HG03097 (cell line): ENCODE data around the gene OXSR1.
"Not testable (repeated sequence)": the region's sequence is repeated elsewhere in the genome, so short reads cannot be mapped to it uniquely, and the experiment has no call there.

ENCODE experiments used
- ATAC-seq: cut with Tn5 transposase; IDR thresholded peaks from one replicate; pipeline ENCODE4 v1.9.1; 2021; ENCODE audit not compliant: unreplicated experiment, low FRiP score

OXSR1 gene

DNA sequence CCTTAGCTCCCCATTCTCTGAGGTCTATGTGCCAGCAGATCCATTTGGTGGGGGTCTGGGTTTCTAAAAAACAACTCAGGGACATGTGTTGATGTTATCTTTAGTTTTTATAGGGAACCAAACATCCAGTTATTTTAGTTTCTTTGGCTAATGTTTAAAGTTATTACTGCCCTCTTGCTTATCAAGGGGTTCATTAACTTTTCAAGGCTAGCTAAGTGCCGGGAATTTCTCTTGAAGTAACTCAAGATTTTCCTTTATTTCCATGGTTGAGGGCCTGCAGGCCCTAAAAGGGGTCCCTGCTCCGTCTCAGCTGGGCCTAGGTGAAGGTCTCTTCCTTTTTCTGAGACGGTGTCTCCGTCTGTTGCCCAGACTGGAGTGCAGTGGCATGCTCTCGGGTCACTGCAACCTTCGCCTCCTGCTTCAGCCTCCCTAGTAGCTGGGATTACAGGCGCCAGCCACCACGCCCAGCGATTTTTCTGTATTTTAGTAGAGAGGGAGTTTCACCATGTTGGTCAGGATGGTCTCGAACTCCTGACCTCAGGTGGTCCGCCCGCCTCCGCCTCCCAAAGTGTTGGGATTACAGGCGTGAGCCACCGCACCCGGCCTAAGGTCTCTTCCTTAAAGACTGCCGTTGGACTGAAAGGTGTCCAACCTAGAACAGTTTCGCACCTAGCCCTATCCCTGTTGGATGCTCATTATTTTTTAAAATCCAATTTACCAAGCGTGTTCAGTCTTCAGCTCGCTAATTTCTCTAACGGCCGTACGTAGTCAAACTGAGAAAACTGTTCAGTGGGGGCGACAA lies 1.3 kb upstream of the OXSR1 start:
- ATAC-seq, result no peak

DNA sequence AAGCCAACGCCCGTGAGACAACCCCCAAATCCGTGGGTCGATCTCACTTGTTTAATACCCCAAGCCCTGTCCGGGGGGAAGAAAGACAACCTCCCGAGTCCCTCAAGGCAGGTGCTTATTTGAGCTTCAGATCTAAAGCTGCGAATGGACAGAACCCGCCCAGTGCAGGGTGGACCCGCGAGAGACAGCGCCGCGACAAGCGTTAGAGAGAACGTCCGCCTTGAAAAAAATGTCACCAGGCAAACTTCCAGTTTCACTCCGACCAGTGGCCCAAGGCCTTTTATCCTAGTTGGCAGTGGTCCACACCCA lies 740 bp upstream of the OXSR1 start:
- ATAC-seq, result no peak

GRCh38 chr3:38165722-38166387 lies 518 bp downstream of the OXSR1 start:
- no peak for ATAC-seq

DNA sequence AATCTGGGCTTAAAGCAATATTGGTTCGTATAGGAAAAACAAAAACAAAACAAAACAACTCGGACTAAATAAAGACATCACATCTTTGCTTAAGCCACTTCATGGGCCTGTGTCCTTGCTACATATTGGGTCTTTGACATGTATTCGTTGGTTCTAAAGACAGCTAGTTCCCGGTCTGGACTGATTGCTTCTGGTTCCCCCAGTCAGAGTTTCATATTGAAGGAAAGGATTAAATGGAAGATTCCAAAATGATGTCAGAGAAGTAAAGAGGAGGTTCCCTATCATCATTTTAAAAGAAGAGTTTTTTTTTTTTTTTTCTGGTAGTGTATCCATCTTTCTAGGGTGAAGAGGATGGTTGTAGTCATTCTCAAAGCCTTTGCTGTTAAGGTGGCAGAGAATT lies 2.3 kb downstream of the OXSR1 start:
- ATAC-seq, result no peak

DNA sequence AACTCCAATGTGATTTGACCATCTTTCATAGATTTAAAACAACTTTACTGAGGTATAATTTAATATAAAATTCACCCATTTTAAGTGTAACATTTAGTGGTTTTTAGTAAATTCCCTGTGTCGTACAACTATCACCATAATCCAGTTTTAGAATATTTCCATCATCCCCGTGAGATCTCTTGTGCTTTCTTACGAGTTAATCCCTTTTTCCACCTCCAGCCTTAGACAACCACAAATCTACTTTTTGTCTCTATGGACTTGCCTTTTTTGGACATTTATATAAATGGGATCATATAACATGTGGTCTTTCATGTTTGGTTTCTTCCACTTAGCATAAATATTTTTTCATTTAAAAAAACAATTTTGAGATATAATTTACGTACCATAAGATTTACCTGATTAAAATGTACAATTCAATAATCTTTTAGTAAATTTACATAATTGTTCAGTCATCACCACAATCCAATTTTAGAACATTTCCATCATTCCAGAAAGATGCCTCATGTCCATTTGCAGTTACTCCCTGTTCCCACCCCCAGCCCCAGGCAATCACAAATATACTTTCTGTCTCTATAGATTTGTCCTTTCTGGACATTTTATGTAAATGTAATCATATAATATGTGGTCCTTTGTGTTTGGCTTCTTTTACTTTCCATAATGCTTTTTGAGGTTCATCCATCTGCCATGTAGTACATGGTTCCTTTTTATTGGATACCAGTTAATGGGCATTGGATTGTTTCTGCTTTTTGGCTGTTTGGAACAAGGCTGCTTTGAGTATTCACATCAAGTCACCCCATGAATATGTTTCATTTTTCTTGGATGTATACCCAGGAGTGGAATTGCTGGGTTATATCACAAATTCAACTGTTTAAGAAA lies 3.1 kb downstream of the OXSR1 start:
- no peak for ATAC-seq

DNA sequence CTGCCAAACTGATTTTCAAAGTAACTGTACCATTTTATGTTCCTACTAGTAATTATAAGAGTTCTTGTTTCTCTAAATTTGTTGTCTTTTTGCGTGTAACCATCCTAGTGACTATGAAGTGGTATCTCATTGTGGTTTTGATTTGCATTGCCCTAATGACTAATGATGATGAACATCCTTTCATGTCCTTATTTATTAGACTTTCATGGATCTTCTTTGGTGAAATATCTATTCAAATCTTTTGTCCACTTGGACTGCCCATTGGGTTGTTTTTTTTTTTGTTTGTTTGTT lies 3.6 kb downstream of the OXSR1 start:
- ATAC-seq, result no peak

DNA sequence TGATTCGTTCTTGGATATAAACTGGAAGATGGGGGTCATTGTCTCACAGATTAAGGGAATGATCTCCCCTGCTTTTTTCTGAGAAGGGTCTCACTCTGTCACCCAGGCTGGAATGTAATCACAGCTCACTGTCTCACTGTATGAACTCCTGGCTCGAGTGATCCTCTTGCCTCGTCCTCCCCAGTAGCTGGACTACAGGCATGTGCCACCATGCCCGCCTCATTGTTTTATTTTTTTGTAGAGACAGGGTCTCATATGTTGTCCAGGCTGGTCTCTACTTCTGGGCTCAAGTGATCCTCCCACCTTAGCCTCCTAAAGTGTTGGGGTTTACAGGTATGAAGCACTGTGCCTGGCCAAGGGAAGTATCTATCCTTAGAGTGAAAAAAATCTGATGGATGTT lies 5.4 kb downstream of the OXSR1 start:
- no peak for ATAC-seq

GRCh38 chr3:38171622-38172021 lies 6.3 kb downstream of the OXSR1 start:
- ATAC-seq, result no peak

DNA sequence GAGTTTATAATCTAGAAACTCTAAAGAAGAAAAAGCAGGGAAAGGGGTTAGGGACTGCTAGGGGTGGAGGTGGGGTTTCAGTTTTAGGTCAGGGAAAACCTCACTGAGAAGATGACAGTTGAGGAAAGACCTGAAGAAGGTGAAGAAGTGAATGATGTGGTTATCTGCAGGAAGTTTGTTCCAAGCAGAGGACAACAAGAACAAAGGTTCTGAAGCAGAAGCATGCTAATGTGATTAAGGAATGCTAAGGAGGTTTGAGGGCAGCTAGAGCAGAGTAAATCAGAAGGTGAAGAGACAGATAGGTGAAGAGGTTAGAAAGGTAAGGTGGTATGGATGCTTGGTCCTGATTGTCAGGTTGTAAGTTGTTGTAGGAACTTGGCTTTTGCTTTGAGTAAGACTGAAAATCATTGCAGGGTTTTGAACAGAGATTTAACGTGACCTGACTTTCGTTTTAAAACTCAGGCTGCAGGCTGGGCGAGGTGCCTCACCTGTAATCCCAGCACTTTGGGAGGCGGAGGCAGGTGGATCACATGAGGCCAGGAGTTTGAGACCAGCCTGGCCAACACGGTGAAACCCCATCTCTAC lies 8.6 kb downstream of the OXSR1 start:
- ATAC-seq, result no peak

- ATAC-seq, result no peak
These were observed 11.8 kb downstream of the OXSR1 start for GRCh38 chr3:38177181-38177580.

DNA sequence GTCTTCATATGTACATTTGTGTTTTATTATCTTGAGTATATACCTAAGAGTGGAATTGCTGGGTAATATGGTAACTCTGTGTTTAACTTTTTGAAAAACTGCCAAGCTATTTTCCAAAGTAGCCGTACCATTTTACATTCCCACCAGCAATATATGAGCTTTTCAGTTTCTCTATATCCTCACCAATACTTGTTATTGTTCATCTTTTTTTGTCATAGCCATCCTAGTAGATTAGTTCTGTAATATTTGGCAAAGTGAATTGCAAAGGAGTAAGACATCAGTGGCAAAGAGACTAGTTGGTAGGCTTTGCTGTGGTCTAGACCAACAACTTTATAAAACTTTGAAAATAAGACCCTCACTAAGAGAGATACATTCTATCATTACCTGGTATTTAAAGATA lies 21.4 kb downstream of the OXSR1 start:
- no peak for ATAC-seq

DNA sequence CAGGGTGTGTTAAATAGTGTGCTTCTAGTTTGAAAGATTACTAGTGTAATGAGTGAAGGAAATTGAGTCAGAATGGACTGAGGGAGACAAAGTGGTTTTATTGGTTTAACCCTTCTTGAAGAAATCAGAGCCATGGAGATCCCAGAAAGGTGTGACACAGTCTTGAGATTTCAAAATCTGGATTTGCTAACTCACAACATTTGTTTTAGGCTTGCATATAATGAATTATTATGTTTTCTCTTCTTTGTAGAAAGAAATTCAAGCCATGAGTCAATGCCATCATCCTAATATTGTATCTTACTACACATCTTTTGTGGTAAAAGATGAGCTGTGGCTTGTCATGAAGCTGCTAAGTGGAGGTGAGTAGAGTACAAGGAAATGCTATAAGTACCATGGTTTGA lies 25.1 kb downstream of the OXSR1 start:
- ATAC-seq, result no peak

- not testable (repeated sequence) for ATAC-seq
These were observed 37.6 kb downstream of the OXSR1 start for GRCh38 chr3:38202931-38203330.

DNA sequence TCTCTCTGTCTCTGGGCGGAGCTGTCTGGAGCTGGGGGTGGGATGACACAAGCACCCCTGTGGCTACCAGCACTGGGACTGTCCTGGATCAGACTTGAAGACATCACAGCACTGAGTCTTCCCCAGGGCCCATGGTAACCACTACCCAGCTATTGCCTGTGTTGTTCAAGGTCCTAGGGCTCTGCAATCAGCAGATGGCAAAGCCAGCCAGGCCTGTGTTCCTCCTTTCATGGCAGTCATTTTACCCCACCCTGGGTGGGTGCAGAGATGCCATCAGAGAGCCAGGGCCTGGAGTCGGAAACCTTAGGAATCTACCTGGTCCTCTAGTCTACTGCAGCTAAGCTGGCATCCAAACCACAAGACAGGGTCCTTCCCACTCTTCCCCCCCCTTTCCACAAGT lies 38.4 kb downstream of the OXSR1 start:
- ATAC-seq, result no peak

GRCh38 chr3:38204599-38205471 lies 39.5 kb downstream of the OXSR1 start:
- ATAC-seq, result no peak

DNA sequence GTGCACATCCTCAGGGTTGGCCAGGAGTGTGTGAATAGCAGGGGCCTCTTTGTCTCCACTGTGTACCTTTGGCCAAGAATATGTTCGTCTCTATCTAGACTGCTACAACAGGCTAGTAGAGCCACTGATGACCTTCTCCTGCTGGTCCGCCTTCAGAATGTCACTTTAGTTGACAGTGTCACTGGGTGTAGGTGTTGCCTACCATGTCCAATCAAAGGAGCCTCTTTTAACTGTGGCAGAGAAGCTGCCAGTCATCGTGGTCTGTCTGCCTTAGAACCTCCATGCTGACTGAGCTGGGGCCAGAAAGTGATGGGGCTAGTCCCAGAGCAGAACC lies 40.1 kb downstream of the OXSR1 start:
- ATAC-seq, result no peak

GRCh38 chr3:38207254-38208003 lies 42.1 kb downstream of the OXSR1 start:
- ATAC-seq, result no peak

GRCh38 chr3:38210141-38210757 lies 44.9 kb downstream of the OXSR1 start:
- peak; percentile 76 for ATAC-seq

- no peak for ATAC-seq
These were observed 46.8 kb downstream of the OXSR1 start for GRCh38 chr3:38212141-38212540.
